NK-92 (cell line): ENCODE results near the gene MORN1.

Experiments
- DNase-seq: peaks from one replicate; lab custom pipeline; 2025; ENCODE audit not compliant: unreplicated experiment; lab: John Stamatoyannopoulos, UW

The MORN1 gene

DNA sequence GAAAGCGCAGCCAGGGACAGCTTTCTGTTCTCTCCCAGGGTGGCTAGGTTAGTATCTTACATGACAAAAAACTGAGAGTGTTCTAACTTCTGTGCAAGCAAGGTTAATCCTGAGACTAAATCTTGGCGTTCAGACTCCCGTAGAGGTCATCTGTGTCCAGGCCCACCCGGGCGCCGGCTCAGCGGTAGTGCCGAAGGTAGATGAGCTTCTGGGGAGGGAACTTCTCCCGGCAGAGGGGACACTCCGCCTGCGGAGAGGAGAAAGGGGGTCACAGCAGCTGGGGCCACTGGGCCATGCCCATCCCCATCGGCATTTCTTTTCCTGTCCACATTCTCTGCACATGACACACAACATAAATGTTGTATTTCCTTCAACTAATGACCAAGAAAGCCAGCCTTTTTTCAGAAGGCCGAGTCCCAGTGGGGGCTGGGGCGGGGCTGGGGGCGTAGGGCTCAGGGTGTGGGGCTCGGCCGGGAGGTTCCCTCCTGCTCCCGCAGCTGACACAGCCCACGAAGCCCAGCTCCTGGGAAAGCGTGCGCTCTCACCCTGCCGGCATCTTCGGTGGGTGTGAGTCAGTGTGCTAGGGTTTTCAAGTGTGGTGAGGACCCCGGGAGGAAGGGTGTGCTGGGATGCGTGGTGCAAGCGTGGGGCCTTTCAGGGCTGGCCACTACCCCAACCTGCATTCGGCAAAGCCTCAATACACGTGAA is 14.4 kb upstream of the MORN1 start:
- no peak for DNase-seq

DNA sequence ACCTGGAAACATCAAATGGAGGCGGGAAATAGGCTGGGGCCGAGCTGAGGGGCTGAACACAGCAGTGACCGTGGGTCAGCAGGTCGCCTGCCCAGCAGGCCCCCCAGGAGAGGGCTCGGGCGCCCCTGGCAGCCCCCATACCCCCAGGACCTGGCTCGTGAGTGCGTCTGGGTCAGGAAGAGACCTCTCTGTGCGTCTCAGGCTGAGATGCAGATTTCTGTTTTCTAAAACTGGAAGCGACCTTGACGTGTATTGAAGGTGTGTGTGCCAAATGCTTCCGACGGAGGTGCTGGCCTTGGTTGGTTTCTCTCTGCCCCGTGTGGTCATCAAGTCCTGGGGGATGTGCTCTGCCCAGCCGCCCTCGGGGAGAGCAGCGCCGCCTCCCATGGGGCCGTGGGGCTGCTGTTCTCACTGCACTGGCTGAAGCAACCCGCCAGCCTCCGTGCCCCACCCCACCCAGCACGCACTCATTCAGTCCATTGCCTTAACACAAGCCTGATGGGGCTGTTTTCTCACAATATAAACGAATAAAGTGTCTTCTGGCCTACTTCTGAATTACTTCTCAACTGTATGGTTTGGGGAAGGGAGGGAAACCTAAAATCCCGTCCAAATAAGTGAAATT is 13.6 kb upstream of the MORN1 start:
- DNase-seq: no peak

DNA sequence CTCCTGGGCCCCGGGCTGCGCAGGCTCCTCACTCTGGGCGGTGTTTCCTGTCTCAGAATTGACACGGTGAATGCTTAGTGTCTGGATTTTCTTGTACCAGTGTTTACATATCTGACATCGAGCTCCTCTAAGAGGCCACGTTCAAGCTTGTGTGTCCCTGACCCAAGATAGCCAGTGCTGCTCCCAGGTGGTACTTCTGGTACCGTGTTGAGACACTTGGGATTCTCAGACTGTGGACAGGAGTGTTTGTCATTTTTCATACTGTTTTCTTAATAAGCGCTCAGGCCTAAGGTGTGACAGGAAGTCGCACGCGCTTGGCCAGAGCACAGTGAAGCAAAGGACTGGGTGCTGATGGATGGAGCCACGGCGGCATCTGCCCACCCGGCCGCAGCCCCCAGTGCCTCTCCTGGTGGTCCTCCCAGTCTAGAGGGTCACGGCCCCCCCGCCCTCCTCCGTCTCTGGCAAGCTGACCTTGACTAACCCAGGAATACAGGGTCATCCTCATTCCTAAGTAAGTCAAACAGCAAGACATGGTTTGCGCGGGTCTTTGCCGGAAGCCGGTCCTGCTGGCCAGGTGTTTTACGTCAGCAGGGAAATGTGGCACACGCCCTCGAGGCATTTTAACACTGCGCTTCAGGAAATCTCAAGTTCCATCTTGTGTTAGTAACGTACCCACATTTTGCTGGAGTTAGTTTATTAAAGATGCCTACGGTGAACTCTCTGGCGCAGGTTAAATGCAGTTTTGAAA is 13.0 kb upstream of the MORN1 start:
- no peak for DNase-seq

DNA sequence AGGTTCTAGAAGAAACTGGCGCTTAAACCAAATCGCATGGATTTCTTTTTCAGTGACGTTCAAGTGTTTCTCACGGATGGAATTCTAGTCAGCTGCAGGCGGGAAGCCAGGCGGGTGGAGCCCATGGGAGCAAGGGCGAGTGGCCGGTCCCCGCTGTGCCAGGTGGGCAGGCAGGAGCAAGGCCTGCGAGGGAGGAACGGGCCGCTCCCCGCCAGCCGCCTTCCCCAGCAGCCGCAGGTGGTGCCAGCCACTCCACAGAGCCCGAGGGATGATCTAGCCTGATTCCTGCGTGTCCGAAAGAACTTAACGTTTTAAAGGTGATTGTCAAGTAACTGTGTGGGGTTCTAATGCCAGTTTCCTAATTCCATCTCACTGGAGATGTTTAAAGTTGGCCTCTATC is 11.9 kb upstream of the MORN1 start:
- DNase-seq: no peak

DNA sequence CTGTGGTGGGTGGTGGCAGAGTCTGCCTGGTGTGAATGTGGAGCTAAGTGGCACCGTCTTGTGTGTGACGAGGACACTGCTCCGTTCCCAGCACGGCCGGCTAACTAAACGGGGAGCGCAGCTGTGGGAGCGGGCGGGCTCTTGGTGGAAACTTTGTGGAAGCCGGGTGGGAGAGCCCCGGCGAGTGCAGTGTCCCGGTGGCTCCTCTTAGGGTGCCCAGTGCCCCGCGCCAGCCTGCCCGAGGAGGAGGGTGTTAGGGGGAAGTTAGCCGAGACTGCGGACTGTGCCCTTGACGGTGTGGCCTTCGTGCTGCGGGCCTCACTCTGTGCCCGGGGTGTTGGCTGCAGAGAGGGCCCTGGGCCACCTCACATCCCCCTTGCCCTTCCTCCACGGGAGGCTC is 11.1 kb upstream of the MORN1 start:
- no peak for DNase-seq

DNA sequence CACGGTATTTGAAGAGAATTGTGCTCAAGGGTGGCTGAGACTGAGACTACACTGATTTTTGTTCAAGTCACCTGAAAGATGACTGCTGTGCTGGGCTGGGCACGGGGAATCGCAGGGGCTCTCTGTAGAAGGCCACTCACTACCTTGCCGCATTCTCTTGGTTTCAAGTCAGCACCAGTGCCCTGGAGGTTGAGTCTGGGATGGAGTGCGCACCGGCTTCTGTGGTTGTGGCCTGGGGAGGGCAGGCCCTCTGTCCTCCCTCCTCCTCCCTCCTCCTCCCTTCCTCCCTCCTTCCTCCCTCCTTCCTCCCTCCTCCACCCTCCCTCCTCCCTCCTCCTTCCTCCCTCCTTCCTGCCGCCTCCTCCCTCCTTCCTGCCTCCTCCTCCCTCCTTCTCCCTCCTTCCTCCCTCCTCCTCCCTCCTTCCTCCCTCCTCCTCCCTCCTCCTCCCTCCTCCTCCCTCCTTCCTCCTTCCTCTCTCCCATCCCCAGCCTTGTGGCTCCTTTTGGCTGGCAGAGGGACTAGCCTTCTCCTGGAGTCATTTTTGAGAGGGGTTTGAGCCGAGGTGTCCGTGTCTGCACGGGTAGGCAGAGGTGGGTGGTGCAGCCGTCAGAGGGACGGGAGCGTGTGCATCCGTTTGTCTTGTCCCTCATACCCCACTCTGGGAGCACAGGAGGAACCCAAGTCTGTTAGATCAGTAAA is 9.7 kb upstream of the MORN1 start:
- no peak for DNase-seq

DNA sequence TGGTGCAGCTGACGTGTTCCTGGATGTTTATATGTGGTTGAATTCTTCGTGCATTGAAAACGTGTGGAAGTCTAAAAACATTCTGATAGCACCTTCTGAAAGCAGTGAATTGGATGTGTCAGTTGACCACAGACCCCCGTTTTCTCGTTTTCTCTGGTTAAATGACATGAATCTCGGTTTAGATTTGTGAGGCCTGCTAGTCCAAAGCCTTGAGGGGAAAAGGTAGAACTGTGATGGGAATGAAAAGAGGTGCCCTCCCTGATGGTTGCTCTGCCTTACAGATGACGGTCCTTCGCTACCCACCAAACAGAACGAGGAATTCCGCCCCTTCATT is 9.2 kb upstream of the MORN1 start:
- DNase-seq: no peak

DNA sequence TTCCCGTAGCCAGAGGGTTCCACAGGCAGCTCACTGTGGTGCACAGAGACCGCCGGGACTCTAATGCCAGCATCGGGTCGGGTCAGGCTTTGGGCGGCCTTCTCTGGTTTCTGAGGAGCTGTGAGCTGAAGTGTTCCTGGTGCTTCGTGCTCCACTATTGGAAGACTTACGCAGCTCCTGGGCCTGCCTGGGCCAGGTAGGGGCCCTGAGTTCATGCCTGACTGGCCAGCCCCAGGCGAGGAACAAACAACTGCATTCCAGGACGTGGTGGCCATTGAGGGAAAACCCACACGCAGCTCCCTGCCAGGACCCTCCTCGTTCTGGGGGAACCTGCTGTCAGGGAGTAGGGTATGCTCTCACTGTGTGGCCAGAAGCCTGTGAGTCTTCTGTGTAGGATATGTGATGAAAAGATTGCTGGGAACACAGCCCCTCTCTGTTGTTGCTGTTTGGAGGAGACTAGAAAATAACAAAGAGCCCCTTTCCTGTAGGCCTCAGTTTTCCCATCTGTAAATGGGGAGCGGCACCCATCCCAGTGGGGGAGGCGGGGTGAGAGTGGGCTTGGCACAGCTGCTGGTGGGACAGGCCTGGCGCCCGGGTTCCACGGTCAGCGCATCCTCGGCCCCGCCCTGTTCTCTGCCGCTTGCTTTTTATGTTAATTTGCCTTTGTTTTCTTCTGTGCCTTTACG is 8.7 kb upstream of the MORN1 start:
- no peak for DNase-seq

DNA sequence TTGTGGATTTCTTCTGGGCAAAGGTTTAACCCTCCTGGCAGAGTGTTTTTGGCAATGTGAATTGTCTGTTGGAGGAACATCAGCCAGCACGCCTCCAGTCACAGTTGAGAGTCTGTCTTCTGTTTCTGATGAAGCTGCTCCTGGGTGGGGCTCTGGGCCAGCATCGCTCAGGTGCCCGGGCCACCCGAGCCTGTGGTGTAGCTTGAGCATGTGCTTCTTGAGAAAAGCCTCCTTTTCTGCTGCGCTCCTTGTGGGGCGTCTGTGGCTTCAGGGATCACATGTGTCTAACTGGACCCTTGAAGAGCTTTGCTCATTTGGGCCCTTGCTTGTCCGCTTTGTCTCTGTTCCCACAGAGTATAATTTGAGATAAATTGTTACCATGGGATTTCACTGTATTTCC is 7.5 kb upstream of the MORN1 start:
- no peak for DNase-seq

DNA sequence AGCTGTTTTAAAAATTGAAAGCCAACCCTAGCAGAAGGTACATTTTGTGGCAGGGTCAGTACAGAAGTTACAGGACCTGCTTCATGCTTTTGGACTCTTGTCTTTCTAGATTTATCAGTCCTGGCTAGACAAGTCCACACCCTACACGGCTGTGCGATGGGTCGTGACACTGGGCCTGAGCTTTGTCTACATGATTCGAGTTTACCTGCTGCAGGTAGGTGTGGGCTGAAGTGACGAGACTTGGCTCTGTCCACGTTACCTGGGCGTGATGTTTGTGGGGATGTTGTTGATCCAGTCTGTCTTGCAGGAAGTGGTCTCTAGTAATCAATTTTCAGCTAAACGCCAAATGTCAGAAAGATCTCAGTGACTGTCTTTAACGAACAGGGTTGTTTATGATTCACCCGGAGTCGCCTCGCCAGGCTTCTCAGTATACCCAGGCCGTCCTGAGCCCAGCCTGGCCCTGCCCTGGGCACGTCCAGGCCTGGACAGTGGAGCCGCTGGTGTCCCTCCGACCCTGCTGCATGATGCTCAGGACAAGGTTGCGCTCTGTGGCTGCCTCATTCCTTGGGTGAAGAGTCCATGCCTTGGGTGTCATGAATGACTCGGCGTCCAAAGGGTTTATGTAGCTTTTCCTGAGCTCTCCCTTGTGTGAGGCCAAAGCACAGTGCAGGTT is 5.8 kb upstream of the MORN1 start:
- DNase-seq: no peak

DNA sequence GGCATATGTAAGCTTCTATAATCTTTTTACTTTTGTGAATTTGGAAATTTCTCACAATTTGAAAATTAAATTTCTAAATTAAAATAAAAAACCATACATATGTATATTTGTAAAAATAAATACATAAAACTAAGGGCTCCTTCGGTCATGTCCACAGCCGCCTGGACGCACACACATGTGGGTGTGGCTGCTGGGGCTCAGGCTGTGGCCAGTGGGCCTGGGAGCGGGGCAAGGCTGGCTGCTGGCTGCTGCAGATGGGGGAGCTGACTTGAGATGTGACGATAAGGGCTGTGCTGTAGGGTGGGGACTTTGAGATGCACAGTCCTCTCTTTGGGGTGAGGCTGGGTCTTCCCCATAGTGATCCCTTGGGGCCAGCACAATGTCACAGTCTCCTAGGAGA is 5.1 kb upstream of the MORN1 start:
- DNase-seq: no peak

DNA sequence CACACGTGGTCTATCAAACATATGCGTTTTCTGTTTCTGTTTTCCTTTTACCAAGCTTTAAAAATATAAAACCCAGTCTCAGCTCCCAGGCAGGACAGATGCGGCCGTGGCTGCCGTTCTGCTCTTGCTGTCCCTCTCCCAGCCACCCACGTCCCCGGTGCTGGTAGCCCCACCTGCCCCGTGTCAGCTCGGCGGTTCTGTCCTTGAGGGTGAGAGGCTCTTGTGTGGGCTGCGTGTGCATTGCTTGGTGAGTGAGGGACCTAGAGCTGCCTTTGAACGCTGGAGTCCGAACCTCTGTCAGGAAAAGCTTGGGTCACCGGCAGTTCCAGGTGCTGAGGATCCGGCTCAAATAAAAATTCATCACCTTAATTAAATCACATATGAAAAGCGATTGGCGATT is 4.7 kb upstream of the MORN1 start:
- no peak for DNase-seq

DNA sequence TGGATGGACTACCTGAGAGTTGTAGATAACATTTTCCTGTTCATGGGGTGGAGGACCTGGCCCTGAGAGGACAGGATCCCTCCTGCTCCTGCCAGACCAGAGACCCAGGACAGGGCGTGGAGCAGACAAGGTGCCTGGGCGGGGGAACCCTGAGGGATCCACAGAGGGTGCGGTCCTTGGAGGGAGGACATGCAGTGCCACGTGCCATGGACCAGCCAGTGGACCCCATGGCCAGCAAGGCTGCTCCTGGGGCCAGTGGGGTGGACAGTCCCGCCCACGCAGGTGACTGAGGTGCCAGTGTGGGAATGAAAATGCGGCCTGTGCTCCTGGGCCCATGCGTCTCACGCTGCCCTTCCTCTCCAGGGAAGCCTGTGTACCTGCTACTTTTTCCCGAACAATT is 3.9 kb upstream of the MORN1 start:
- DNase-seq: no peak

DNA sequence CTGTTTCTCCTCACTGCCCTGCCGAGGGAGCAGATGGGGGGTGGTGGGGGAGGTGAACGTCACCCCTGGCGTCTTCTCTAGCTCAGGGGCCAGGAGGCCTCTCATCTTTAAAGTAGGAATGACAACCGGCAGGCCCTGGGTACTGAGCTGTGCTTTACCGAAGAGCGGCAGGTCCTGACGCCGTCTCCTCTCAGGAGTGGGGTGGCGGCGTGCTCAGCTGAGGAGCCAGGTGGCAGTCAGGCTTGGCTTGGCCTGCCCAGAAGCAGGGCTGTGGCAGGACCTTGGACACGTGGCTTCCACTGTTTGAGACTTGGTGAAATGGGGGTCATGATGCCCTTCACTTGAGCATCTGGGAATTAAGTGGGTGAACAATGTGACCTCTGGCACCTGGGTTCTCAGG is 3.4 kb upstream of the MORN1 start:
- DNase-seq: no peak

DNA sequence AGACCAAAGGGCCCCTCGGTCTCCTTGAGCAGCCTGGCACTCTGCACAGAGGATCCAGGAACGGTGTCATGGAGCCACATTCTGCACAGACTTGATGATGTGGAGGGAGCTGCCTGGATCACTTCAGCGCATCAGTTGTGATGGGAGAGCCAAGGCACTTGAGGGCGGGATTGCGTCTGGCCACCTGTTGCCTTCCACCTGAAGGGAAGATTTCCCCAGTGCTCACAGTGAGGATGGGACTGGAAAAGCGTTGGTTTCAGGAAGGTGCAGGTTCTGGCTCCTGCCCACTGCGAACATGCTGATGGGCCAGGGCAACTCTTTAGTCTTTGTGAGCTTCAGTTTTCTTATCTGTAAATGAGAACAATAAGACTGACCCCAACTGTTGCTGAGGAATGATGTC is 2.9 kb upstream of the MORN1 start:
- no peak for DNase-seq

DNA sequence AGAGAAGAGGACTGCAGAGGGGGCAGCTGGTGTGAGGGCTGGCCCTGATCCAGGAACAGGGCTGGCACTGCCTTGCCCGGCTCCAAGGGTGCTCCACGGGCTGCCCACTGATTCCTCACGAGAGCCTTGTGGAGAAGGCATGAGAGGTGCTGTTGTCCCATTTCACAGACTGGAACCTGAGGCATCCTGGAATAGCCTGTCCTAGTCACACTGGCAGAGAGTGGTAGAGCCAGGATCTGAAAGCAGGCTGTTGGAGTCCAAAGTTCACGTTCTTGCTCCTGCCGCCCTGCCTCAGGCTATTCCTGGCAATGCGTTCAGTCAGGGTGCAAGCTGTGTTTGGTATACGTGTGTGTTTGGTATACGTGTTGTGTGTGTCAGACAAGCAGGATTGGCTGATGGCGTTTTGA is 2.1 kb upstream of the MORN1 start:
- DNase-seq: no peak

DNA sequence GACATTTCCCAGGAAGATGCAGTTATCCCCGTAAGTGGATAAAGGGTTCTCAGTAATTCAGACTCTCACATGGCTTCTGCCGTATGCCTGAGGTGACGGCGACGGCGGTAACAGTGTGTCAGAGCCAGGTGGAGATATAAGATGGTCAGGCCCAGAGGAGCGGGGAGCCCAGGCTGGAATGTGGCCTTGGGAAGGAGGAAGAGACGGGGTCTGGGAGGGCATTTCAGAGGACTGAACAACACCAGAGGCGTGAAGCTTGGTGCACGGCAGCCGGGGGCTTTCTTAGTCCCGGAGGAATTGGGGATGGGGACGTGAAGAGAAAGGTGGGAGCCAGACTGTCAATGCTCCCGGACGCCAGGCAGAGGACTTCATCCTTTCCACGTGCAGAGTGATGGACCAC is 1.3 kb upstream of the MORN1 start:
- no peak for DNase-seq

DNA sequence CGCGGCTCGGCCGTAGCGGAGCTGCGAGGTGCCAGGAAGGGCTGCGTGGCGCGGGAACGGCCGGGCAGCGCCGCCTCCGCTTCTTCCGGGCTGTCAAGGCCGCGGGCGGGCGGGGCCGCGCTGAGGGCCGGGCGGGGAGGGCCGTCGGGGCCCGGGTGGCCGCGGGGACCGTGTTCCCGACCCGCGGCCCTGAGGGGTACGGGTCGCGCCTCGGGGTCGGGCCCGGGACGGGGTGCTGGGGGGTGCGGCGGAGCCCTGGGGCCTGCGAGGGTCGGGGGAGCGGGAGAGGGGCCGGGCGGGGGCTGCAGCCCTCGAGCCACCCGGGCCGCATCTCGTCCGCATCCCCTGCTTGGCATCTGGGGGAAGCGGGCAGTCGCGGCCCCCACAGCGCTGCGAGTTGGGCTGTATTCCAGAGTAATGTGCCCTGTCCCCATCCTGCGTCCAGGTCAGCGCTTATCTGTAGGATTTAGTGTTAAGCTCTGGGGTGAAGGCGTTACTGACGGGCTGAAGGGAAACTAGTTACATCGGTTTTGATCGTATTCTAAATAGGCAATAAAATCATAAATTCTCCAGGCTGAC is 666 bp upstream of the MORN1 start:
- no peak for DNase-seq

DNA sequence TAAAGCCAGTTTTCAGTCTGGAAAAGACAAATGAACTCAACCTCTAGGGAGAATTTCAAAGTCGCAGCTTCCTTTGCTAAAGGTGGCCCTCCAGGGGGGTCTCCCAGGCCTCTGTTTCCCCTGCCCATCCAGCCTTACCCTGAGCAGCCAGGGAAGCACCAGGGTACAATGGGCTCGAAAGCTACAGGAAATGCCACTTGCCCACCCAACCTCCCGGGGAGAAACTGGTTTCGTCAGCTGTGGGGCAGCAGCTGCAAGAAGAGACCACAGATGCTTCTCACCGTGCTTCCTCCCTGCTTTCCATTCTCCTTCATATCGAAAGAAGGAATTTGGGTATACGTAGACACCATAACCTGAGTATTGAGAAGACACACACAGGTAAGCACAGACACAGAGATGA is 1.7 kb downstream of the MORN1 start:
- no peak for DNase-seq
